OCI-LY7 (cell line): ENCODE data around the gene KCNK1. TPM values are rescaled to one million over a fixed set of nuclear protein-coding genes. Genes with fewer than 3 reads are reported as not detected.
"Not testable (repeated sequence)": the region's sequence is repeated elsewhere in the genome, so short reads cannot be mapped to it uniquely, and the experiment has no call there.

Experiments
- BruUV-seq: library from RNA; stranded (reverse); fragments of 400-500 nt; replicated peaks from 2 replicates; lab custom pipeline; 2021; lab: Mats Ljungman, UMichigan
- CTCF ChIA-PET: fragments of 300-600 bp; sonication (Branson Sonifier 250); formaldehyde crosslinking; loops from one replicate; lab custom pipeline; 2022; ENCODE audit warnings: antibody characterized with exemption; ENCODE audit not compliant: unreplicated experiment; lab: Charles Lee
- POLR2A ChIA-PET: fragments of 300-600 bp; sonication (Branson Sonifier 250); formaldehyde crosslinking; loops from one replicate; lab custom pipeline; 2022; ENCODE audit warnings: antibody characterized with exemption; lab: Charles Lee
- DNase-seq: peaks from one replicate; pipeline ENCODE4 v3.0.0-alpha.2; 2015; ENCODE audit warnings: low spot score
- H2AFZ ChIP-seq: fragments of 200-600 bp; sonication (generic), shearing (Covaris generic); 2 replicates; pipeline ENCODE4 v1.6.1; 2014; ENCODE audit warnings: mild to moderate bottlenecking, antibody characterized with exemption, low read length, moderate library complexity
- H3K27ac ChIP-seq: fragments of 200-600 bp; sonication (generic); 2 replicates; pipeline ENCODE4 v1.5.1; 2014; ENCODE audit warnings: mixed run types, low read depth, mild to moderate bottlenecking, moderate library complexity, low read length, inconsistent platforms; ENCODE audit not compliant: poor library complexity, severe bottlenecking
- H3K36me3 ChIP-seq: fragments of 200-600 bp; sonication (generic); 2 replicates; pipeline ENCODE4 v1.6.1; 2014; ENCODE audit warnings: mild to moderate bottlenecking, antibody characterized with exemption, low read length, moderate library complexity, mixed read lengths; ENCODE audit not compliant: insufficient read depth
- H3K4me1 ChIP-seq: fragments of 200-600 bp; sonication (generic); 2 replicates; pipeline ENCODE4 v1.5.1; 2014; ENCODE audit warnings: mild to moderate bottlenecking, low read length; ENCODE audit not compliant: insufficient read depth, poor library complexity, severe bottlenecking
- H3K4me2 ChIP-seq: fragments of 200-600 bp; sonication (generic); 2 replicates; pipeline ENCODE4 v1.6.1; 2014; ENCODE audit warnings: mild to moderate bottlenecking, low read length
- H3K4me3 ChIP-seq: fragments of 200-600 bp; sonication (generic); 2 replicates; pipeline ENCODE4 v1.5.1; 2014; ENCODE audit warnings: mild to moderate bottlenecking, low read depth, low read length; ENCODE audit not compliant: poor library complexity, severe bottlenecking
- H3K79me2 ChIP-seq: fragments of 200-600 bp; sonication (generic); 2 replicates; pipeline ENCODE4 v1.6.1; 2016; ENCODE audit warnings: low read depth, mild to moderate bottlenecking, low read length, moderate library complexity, mixed read lengths; ENCODE audit not compliant: insufficient read depth
- H3K9me2 ChIP-seq: fragments of 200-600 bp; sonication (generic); 2 replicates; pipeline ENCODE4 v1.6.1; 2016; ENCODE audit warnings: mild to moderate bottlenecking, low read length, mixed read lengths; ENCODE audit not compliant: insufficient read depth
- H3K9me3 ChIP-seq: fragments of 200-600 bp; sonication (generic); 2 replicates; pipeline ENCODE4 v1.6.1; 2014; ENCODE audit warnings: mild to moderate bottlenecking, mixed run types, low read length, mixed read lengths
- H4K20me1 ChIP-seq: fragments of 200-600 bp; sonication (generic); 2 replicates; pipeline ENCODE4 v1.6.1; 2014; ENCODE audit warnings: mild to moderate bottlenecking, antibody characterized with exemption, low read length, moderate library complexity, mixed read lengths; ENCODE audit not compliant: insufficient read depth
- CTCF ChIP-seq: fragments of 200-600 bp; sonication (generic); conservative IDR thresholded peaks from 2 replicates; pipeline ENCODE4 v1.5.1; 2014; ENCODE audit warnings: mild to moderate bottlenecking, antibody characterized with exemption, low read length, moderate library complexity, mixed read lengths
- EZH2phosphoT487 ChIP-seq: fragments of 200-600 bp; sonication (generic); IDR thresholded peaks from 2 replicates; pipeline ENCODE4 v1.6.1; 2018; ENCODE audit warnings: low read depth, borderline replicate concordance, mild to moderate bottlenecking, mixed run types, antibody characterized with exemption, low read length, moderate library complexity, mixed read lengths
- intact Hi-C: fragments of 100-400 bp; cut with micrococcal nuclease; formaldehyde crosslinking; loops from one replicate; pipeline ENCODE4 v1.10.0; 2022; ENCODE audit not compliant: unreplicated experiment
- total RNA-seq, 2 experiments: library from RNA; depleted of rRNA in 1 of 2; stranded (reverse); fragments of >200 nt in 1 of 2; shearing (Covaris generic) in 1 of 2; gene quantifications; 2 replicates each; pipeline ENCODE4 v1.2.3, GENCODE V29; 2014 to 2022

Gene KCNK1
- total RNA-seq, 2 experiments from 2014 or later: not detected

GRCh38 chr1:233608988-233609387 lies 4.9 kb upstream of the KCNK1 start:
- no peaks in the 10 kb centered on the region for H3K9me2 ChIP-seq
- intact Hi-C loops: no loop called here
- BruUV-seq: no TSS peak
- H3K4me1 ChIP-seq: no peaks in the 10 kb centered on the region
- H3K4me2 ChIP-seq: no peak overlapping the region
- no peak for DNase-seq
- no peak overlapping the region for H3K27ac ChIP-seq
- H3K4me3 ChIP-seq: no peak overlapping the region
- ChIA-PET CTCF (no interaction called here), POLR2A (interaction anchor here (0.9 kb wide), 1 partner anchor 17 kb away, joined by 3 read pairs; no protein-coding TSS in a partner anchor)
- H3K79me2 ChIP-seq: no peaks in the 10 kb centered on the region
- H3K36me3 ChIP-seq: no peaks in the 10 kb centered on the region
- H4K20me1 ChIP-seq: no peaks in the 10 kb centered on the region
- TF ChIP-seq CTCF (no peak), EZH2phosphoT487 (no peak)
- no peak overlapping the region for H2AFZ ChIP-seq
- H3K9me3 ChIP-seq: no peaks in the 10 kb centered on the region

DNA sequence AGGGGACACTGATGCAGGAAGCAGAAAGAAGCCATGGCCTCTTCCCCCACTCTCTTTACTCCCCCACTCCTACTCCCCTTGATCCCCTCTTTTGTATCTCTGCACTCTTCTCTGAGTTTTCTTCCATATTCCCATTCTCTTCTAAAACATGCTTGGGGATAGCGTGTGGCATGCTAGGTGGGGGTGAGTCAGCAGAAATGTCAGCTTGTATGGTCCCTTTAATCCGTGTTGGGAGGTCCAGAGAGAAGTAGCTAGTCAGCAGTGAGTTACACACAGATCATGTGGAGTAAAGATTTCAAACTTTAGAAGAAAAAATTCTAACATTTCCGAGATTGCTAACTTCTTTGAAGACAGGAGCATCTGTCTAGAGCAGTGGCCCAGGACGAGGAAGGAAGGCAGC lies 4.0 kb upstream of the KCNK1 start:
- Histone ChIP-seq H3K4me1 (no peaks in the 10 kb centered on the region), H4K20me1 (no peaks in the 10 kb centered on the region), H3K4me2 (no peak overlapping the region), H3K79me2 (no peaks in the 10 kb centered on the region), H3K9me2 (no peaks in the 10 kb centered on the region), H3K27ac (no peak overlapping the region), H2AFZ (no peak overlapping the region), H3K36me3 (no peaks in the 10 kb centered on the region), H3K4me3 (no peak overlapping the region), H3K9me3 (no peaks in the 10 kb centered on the region)
- ChIA-PET POLR2A (no interaction called here), CTCF (no interaction called here)
- intact Hi-C loops: no loop called here
- no peak for DNase-seq
- no peak for TF ChIP-seq EZH2phosphoT487
- no peak for TF ChIP-seq CTCF
- BruUV-seq: no TSS peak

DNA sequence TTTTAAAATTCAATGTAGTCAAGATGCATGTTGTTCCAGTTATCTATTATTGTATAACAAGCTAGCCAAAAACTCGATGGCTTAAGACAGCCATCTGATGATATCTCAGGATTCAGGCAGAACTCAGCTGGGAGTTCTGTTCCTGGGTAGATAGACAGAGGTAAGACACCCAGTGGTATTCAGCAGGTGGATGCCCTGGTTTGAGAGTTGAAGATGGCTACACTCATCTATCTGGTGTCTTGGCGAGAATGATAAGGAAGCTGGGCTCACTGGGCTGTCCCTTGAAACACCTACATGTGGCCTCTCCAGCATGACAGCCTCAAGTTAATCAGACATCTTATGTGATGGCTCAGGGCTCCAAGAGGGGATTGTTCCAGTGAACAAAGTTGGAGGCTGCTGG lies 3.3 kb upstream of the KCNK1 start:
- POLR2A ChIA-PET: no interaction called here
- Histone ChIP-seq H3K9me2 (no peaks in the 10 kb centered on the region), H4K20me1 (no peaks in the 10 kb centered on the region), H2AFZ (no peak overlapping the region), H3K79me2 (no peaks in the 10 kb centered on the region), H3K9me3 (no peaks in the 10 kb centered on the region), H3K27ac (no peak overlapping the region), H3K36me3 (no peaks in the 10 kb centered on the region), H3K4me1 (no peaks in the 10 kb centered on the region), H3K4me3 (no peak overlapping the region), H3K4me2 (no peak overlapping the region)
- CTCF ChIA-PET: no interaction called here
- DNase-seq: no peak
- TF ChIP-seq EZH2phosphoT487 (no peak), CTCF (no peak)
- BruUV-seq: no TSS peak
- intact Hi-C loops: no loop called here

DNA sequence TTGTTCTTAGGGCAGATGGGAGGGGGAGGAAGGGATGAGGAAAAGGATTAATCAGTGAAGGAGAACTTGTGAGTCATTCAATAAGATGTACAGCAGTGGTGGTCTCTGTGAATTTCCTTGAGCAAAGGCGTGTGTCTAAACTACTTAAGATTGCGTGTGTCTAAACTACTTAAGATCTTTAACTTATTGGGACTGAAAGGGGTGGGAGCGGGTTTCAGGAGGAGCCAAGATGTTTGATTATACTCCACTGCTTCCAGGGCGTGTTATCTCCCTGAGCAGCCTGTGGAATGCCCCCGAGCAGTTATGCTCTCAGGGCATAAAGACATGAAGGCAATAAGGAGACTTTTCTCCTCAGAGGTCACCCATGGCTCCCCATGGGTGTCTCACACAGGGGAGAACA lies 2.5 kb upstream of the KCNK1 start:
- H2AFZ ChIP-seq, H3K9me3 ChIP-seq, H3K36me3 ChIP-seq, intact Hi-C loops, H3K79me2 ChIP-seq, DNase-seq, H3K4me3 ChIP-seq, H3K9me2 ChIP-seq, H3K4me1 ChIP-seq, H3K27ac ChIP-seq, H4K20me1 ChIP-seq, H3K4me2 ChIP-seq, POLR2A ChIA-PET, BruUV-seq, CTCF ChIA-PET: not testable (repeated sequence)
